Panc1 (cell line): ENCODE data around the gene TMEM229B.

ENCODE experiments used
- CTCF ChIP-seq: fragments of 450-650 bp; IDR thresholded peaks from 2 replicates; pipeline ENCODE4 v1.5.1; 2017; ENCODE audit warnings: mild to moderate bottlenecking
- POLR2AphosphoS5 ChIP-seq: IDR thresholded peaks from 2 replicates; pipeline ENCODE4 v1.6.1; 2012; ENCODE audit warnings: mild to moderate bottlenecking, low read depth, low read length, moderate library complexity
- REST ChIP-seq, 2 experiments: IDR thresholded peaks; 2 replicates each; pipeline ENCODE4 v1.6.1; 2011 to 2012; ENCODE audit warnings: low read depth in 2 of 2, control low read depth in 1 of 2, low read length in 1 of 2, mild to moderate bottlenecking in 1 of 2, moderate library complexity in 1 of 2; ENCODE audit not compliant: insufficient read depth in 1 of 2
- SIN3A ChIP-seq: IDR thresholded peaks from 2 replicates; pipeline ENCODE4 v1.6.1; 2012; ENCODE audit warnings: low read depth, mild to moderate bottlenecking, low read length, moderate library complexity, borderline replicate concordance; ENCODE audit not compliant: insufficient read depth

GRCh38 chr14:67487937-67488893, at the start of gene TMEM229B:
- TF ChIP-seq CTCF = no peak
- no peak for TF ChIP-seq SIN3A
- TF ChIP-seq REST (IDR thresholded peaks at IDR 0.05; ENCODE audit: insufficient read depth in 1 of 2, low read depth in 2 of 2, low read length in 1 of 2) = no peak
- TF ChIP-seq POLR2AphosphoS5 = no peak
